ENCODE data around the gene UNKL. TPM values are rescaled to one million over a fixed set of nuclear protein-coding genes. Genes with fewer than 3 reads are reported as not detected.

The UNKL gene
- polyA plus RNA-seq, 1 donor: 21.9 TPM

- no peaks in the 10 kb centered on the region for H3K9me3 ChIP-seq (ENCODE audit: control insufficient read depth, low read depth, low read length)
- no peaks in the 10 kb centered on the region for H3K27me3 ChIP-seq (ENCODE audit: control insufficient read depth, insufficient read depth, low read length)
- no peaks in the 10 kb centered on the region for H3K4me1 ChIP-seq (ENCODE audit: control insufficient read depth, insufficient read depth, low read length)
- H3K4me3 ChIP-seq (ENCODE audit: low read length): no peak overlapping the region
- no peak for DNase-seq
- H3K36me3 ChIP-seq (ENCODE audit: control insufficient read depth, insufficient read depth, low read length): peaks cover 80% of the 10 kb centered on the region
- WGBS (ENCODE audit: insufficient coverage, low lambda C conversion rate): no CpG with 5 or more reads among the region's 17 CpGs
- H3K27ac ChIP-seq (ENCODE audit: low read length): no peak overlapping the region
These were observed 40.1 kb upstream of the UNKL start for GRCh38 chr16:1454561-1454960.

GRCh38 chr16:1453316-1453715, 38.8 kb upstream of the UNKL start:
- Histone ChIP-seq H3K36me3 (ENCODE audit: control insufficient read depth, insufficient read depth, low read length) (peaks cover 87% of the 10 kb centered on the region), H3K4me1 (ENCODE audit: control insufficient read depth, insufficient read depth, low read length) (no peaks in the 10 kb centered on the region), H3K9me3 (ENCODE audit: control insufficient read depth, low read depth, low read length) (no peaks in the 10 kb centered on the region), H3K27ac (ENCODE audit: low read length) (no peak overlapping the region), H3K4me3 (ENCODE audit: low read length) (no peak overlapping the region), H3K27me3 (ENCODE audit: control insufficient read depth, insufficient read depth, low read length) (no peaks in the 10 kb centered on the region)
- no peak for DNase-seq
- WGBS (ENCODE audit: insufficient coverage, low lambda C conversion rate): no CpG with 5 or more reads among the region's 19 CpGs

- Histone ChIP-seq H3K4me3 (ENCODE audit: low read length) (no peak overlapping the region), H3K4me1 (ENCODE audit: control insufficient read depth, insufficient read depth, low read length) (no peaks in the 10 kb centered on the region), H3K27me3 (ENCODE audit: control insufficient read depth, insufficient read depth, low read length) (no peaks in the 10 kb centered on the region), H3K9me3 (ENCODE audit: control insufficient read depth, low read depth, low read length) (no peaks in the 10 kb centered on the region), H3K27ac (ENCODE audit: low read length) (no peak overlapping the region), H3K36me3 (ENCODE audit: control insufficient read depth, insufficient read depth, low read length) (peaks cover 87% of the 10 kb centered on the region)
- WGBS (ENCODE audit: insufficient coverage, low lambda C conversion rate): no CpG with 5 or more reads among the region's 20 CpGs
- DNase-seq: no peak
These were observed 38.0 kb upstream of the UNKL start for GRCh38 chr16:1452530-1452929.

- Histone ChIP-seq H3K4me3 (ENCODE audit: low read length) (no peak overlapping the region), H3K4me1 (ENCODE audit: control insufficient read depth, insufficient read depth, low read length) (no peaks in the 10 kb centered on the region), H3K36me3 (ENCODE audit: control insufficient read depth, insufficient read depth, low read length) (peaks cover 86% of the 10 kb centered on the region), H3K9me3 (ENCODE audit: control insufficient read depth, low read depth, low read length) (no peaks in the 10 kb centered on the region), H3K27me3 (ENCODE audit: control insufficient read depth, insufficient read depth, low read length) (no peaks in the 10 kb centered on the region), H3K27ac (ENCODE audit: low read length) (no peak overlapping the region)
- DNase-seq: no peak
- no CpG with 5 or more reads among the region's 34 CpGs for WGBS (ENCODE audit: insufficient coverage, low lambda C conversion rate)
These were observed 37.3 kb upstream of the UNKL start for GRCh38 chr16:1451702-1452392.

GRCh38 chr16:1450841-1451240, 36.3 kb upstream of the UNKL start:
- peaks cover 91% of the 10 kb centered on the region for H3K36me3 ChIP-seq (ENCODE audit: control insufficient read depth, insufficient read depth, low read length)
- WGBS (ENCODE audit: insufficient coverage, low lambda C conversion rate): no CpG with 5 or more reads among the region's 21 CpGs
- H3K9me3 ChIP-seq (ENCODE audit: control insufficient read depth, low read depth, low read length): no peaks in the 10 kb centered on the region
- H3K4me1 ChIP-seq (ENCODE audit: control insufficient read depth, insufficient read depth, low read length): no peaks in the 10 kb centered on the region
- H3K27ac ChIP-seq (ENCODE audit: low read length): no peak overlapping the region
- no peak for DNase-seq
- H3K4me3 ChIP-seq (ENCODE audit: low read length): no peak overlapping the region
- H3K27me3 ChIP-seq (ENCODE audit: control insufficient read depth, insufficient read depth, low read length): no peaks in the 10 kb centered on the region

GRCh38 chr16:1450218-1450617, 35.7 kb upstream of the UNKL start:
- no peak for DNase-seq
- Histone ChIP-seq H3K27ac (ENCODE audit: low read length) (no peak overlapping the region), H3K4me3 (ENCODE audit: low read length) (no peak overlapping the region), H3K36me3 (ENCODE audit: control insufficient read depth, insufficient read depth, low read length) (peaks cover 85% of the 10 kb centered on the region), H3K27me3 (ENCODE audit: control insufficient read depth, insufficient read depth, low read length) (no peaks in the 10 kb centered on the region), H3K4me1 (ENCODE audit: control insufficient read depth, insufficient read depth, low read length) (no peaks in the 10 kb centered on the region), H3K9me3 (ENCODE audit: control insufficient read depth, low read depth, low read length) (no peaks in the 10 kb centered on the region)
- WGBS (ENCODE audit: insufficient coverage, low lambda C conversion rate): no CpG with 5 or more reads among the region's 29 CpGs

- Histone ChIP-seq H3K36me3 (ENCODE audit: control insufficient read depth, insufficient read depth, low read length) (peaks cover 75% of the 10 kb centered on the region), H3K27me3 (ENCODE audit: control insufficient read depth, insufficient read depth, low read length) (no peaks in the 10 kb centered on the region)
These were observed 34.8 kb upstream of the UNKL start for GRCh38 chr16:1449201-1449788.

GRCh38 chr16:1448536-1449116, 34.1 kb upstream of the UNKL start:
- peaks cover 70% of the 10 kb centered on the region for H3K36me3 ChIP-seq (ENCODE audit: control insufficient read depth, insufficient read depth, low read length)
- no CpG with 5 or more reads among the region's 30 CpGs for WGBS (ENCODE audit: insufficient coverage, low lambda C conversion rate)
- no peak overlapping the region for H3K27ac ChIP-seq (ENCODE audit: low read length)
- H3K4me3 ChIP-seq (ENCODE audit: low read length): no peak overlapping the region
- H3K27me3 ChIP-seq (ENCODE audit: control insufficient read depth, insufficient read depth, low read length): no peaks in the 10 kb centered on the region
- H3K4me1 ChIP-seq (ENCODE audit: control insufficient read depth, insufficient read depth, low read length): no peaks in the 10 kb centered on the region
- DNase-seq: no peak
- no peaks in the 10 kb centered on the region for H3K9me3 ChIP-seq (ENCODE audit: control insufficient read depth, low read depth, low read length)

More at GRCh38 chr16:1449201-1449788, 34.8 kb upstream of the UNKL start:
- no peaks in the 10 kb centered on the region for H3K4me1 ChIP-seq (ENCODE audit: control insufficient read depth, insufficient read depth, low read length)
- no peak overlapping the region for H3K4me3 ChIP-seq (ENCODE audit: low read length)
- H3K27ac ChIP-seq (ENCODE audit: low read length): no peak overlapping the region
- DNase-seq: no peak
- no CpG with 5 or more reads among the region's 25 CpGs for WGBS (ENCODE audit: insufficient coverage, low lambda C conversion rate)
- H3K9me3 ChIP-seq (ENCODE audit: control insufficient read depth, low read depth, low read length): no peaks in the 10 kb centered on the region

- Histone ChIP-seq H3K36me3 (ENCODE audit: control insufficient read depth, insufficient read depth, low read length) (peaks cover 64% of the 10 kb centered on the region), H3K4me1 (ENCODE audit: control insufficient read depth, insufficient read depth, low read length) (no peaks in the 10 kb centered on the region), H3K27me3 (ENCODE audit: control insufficient read depth, insufficient read depth, low read length) (no peaks in the 10 kb centered on the region), H3K27ac (ENCODE audit: low read length) (no peak overlapping the region), H3K4me3 (ENCODE audit: low read length) (no peak overlapping the region), H3K9me3 (ENCODE audit: control insufficient read depth, low read depth, low read length) (no peaks in the 10 kb centered on the region)
- DNase-seq: no peak
- no CpG with 5 or more reads among the region's 11 CpGs for WGBS (ENCODE audit: insufficient coverage, low lambda C conversion rate)
These were observed 33.5 kb upstream of the UNKL start for GRCh38 chr16:1447965-1448364.

- Histone ChIP-seq H3K4me3 (ENCODE audit: low read length) (no peak overlapping the region), H3K27ac (ENCODE audit: low read length) (no peak overlapping the region), H3K36me3 (ENCODE audit: control insufficient read depth, insufficient read depth, low read length) (peaks cover 52% of the 10 kb centered on the region), H3K9me3 (ENCODE audit: control insufficient read depth, low read depth, low read length) (no peaks in the 10 kb centered on the region), H3K27me3 (ENCODE audit: control insufficient read depth, insufficient read depth, low read length) (no peaks in the 10 kb centered on the region), H3K4me1 (ENCODE audit: control insufficient read depth, insufficient read depth, low read length) (no peaks in the 10 kb centered on the region)
- DNase-seq: no peak
- no CpG with 5 or more reads among the region's 41 CpGs for WGBS (ENCODE audit: insufficient coverage, low lambda C conversion rate)
These were observed 32.0 kb upstream of the UNKL start for GRCh38 chr16:1446296-1447080.

Data from large intestine (tissue), 3 donors.